Endothelial cell (in vitro differentiated cells): Measurements from ENCODE around the gene KCNQ1. TPM values are rescaled to one million over a fixed set of nuclear protein-coding genes. Genes with fewer than 3 reads are reported as not detected.

Experiments used
- DNase-seq: peaks from one replicate; pipeline ENCODE4 v3.0.0; 2021; ENCODE audit warnings: low spot score
- H3K27ac Mint-ChIP-seq: one replicate; pipeline ENCODE4 v1.8.0; 2021; ENCODE audit warnings: mixed read lengths, inconsistent platforms; ENCODE audit not compliant: unreplicated experiment
- H3K27me3 Mint-ChIP-seq: one replicate; pipeline ENCODE4 v1.8.0; 2021; ENCODE audit warnings: mild to moderate bottlenecking, moderate library complexity, mixed read lengths, inconsistent platforms; ENCODE audit not compliant: unreplicated experiment
- H3K36me3 Mint-ChIP-seq: one replicate; pipeline ENCODE4 v1.8.0; 2021; ENCODE audit warnings: mild to moderate bottlenecking, low read depth, mixed read lengths, inconsistent platforms; ENCODE audit not compliant: unreplicated experiment
- H3K4me1 Mint-ChIP-seq: one replicate; pipeline ENCODE4 v1.8.0; 2021; ENCODE audit warnings: mild to moderate bottlenecking, mixed read lengths, inconsistent platforms; ENCODE audit not compliant: unreplicated experiment
- H3K4me3 Mint-ChIP-seq: one replicate; pipeline ENCODE4 v1.8.0; 2021; ENCODE audit warnings: mild to moderate bottlenecking, mixed read lengths, inconsistent platforms; ENCODE audit not compliant: unreplicated experiment
- H3K9me3 Mint-ChIP-seq: one replicate; pipeline ENCODE4 v1.8.0; 2021; ENCODE audit warnings: mixed read lengths, inconsistent platforms; ENCODE audit not compliant: unreplicated experiment
- total RNA-seq: library from RNA; stranded (reverse); fragmentation: NEBNext Ultra II Directional; extraction: Animal tissue kit (Norgen Biotek cat#: 25700); gene quantifications from one replicate; pipeline ENCODE4 v1.2.1, GENCODE V29; 2021; ENCODE audit not compliant: unreplicated experiment
- TF ChIP-seq, protein P1 (sequence below): fragments of 200-600 bp; sonication (generic); IDR thresholded peaks from one replicate; pipeline ENCODE4 v1.5.0; 2021; ENCODE audit warnings: antibody characterized with exemption; ENCODE audit not compliant: unreplicated experiment

The KCNQ1 gene
- total RNA-seq, 1 donor from 2014 or later, result 35.3 TPM

- TF ChIP-seq, protein P1, sequence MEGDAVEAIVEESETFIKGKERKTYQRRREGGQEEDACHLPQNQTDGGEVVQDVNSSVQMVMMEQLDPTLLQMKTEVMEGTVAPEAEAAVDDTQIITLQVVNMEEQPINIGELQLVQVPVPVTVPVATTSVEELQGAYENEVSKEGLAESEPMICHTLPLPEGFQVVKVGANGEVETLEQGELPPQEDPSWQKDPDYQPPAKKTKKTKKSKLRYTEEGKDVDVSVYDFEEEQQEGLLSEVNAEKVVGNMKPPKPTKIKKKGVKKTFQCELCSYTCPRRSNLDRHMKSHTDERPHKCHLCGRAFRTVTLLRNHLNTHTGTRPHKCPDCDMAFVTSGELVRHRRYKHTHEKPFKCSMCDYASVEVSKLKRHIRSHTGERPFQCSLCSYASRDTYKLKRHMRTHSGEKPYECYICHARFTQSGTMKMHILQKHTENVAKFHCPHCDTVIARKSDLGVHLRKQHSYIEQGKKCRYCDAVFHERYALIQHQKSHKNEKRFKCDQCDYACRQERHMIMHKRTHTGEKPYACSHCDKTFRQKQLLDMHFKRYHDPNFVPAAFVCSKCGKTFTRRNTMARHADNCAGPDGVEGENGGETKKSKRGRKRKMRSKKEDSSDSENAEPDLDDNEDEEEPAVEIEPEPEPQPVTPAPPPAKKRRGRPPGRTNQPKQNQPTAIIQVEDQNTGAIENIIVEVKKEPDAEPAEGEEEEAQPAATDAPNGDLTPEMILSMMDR, result no peak
- Mint-ChIP-seq H3K36me3 (peaks cover 27% of the 10 kb centered on the region), H3K4me3 (peak overlapping the region; percentile 57), H3K27me3 (peaks cover 4% of the 10 kb centered on the region), H3K27ac (no peak overlapping the region), H3K9me3 (no peaks in the 10 kb centered on the region), H3K4me1 (no peaks in the 10 kb centered on the region)
- no peak for DNase-seq
Measured at GRCh38 chr11:2661173-2662023, 216.6 kb downstream of the KCNQ1 start.

DNA sequence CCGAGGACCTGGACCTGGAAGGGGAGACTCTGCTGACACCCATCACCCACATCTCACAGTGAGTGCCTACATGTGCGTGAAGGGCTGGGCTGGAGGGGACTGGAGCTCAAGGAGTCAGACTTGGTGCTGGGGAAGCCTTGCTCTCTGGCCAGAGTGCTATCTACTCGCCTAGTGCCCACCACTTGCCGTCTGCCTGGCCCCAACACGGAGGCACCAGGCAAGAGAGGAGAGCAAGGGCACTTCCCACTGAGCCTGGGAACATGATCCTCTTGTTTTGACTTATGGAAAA, 217.2 kb downstream of the KCNQ1 start:
- DNase-seq, result no peak
- Mint-ChIP-seq H3K4me3 (no peak overlapping the region), H3K9me3 (no peaks in the 10 kb centered on the region), H3K27me3 (peaks cover 4% of the 10 kb centered on the region), H3K36me3 (peaks cover 27% of the 10 kb centered on the region), H3K4me1 (no peaks in the 10 kb centered on the region), H3K27ac (no peak overlapping the region)
- TF ChIP-seq, protein P1, result no peak

GRCh38 chr11:2662430-2663299, 217.9 kb downstream of the KCNQ1 start:
- Mint-ChIP-seq H3K27ac (no peak overlapping the region), H3K36me3 (peaks cover 27% of the 10 kb centered on the region), H3K4me3 (no peak overlapping the region), H3K9me3 (no peaks in the 10 kb centered on the region), H3K27me3 (peaks cover 4% of the 10 kb centered on the region), H3K4me1 (no peaks in the 10 kb centered on the region)
- TF ChIP-seq, protein P1, result no peak
- no peak for DNase-seq

DNA sequence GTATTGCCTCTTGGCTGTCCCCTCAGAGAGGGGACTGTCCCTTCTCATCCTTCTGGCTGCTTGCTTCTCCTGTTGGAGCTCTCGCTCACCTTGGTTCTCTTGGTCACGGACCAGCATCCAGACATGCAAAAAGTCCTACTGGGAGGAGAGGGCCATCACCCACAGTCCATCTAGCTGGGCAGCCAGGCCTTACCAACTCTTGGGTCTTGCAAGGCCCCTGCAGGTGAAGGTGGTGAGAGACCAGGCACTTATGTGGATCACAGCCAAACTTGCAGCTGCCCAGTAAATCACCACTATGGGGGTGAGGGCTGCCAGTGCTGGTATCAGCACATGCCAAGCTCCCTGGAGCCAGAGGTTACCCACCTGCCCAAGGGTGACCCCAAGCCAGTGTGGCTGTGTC, 218.7 kb downstream of the KCNQ1 start:
- TF ChIP-seq, protein P1, result no peak
- H3K27me3 Mint-ChIP-seq, result peaks cover 6% of the 10 kb centered on the region
- H3K9me3 Mint-ChIP-seq, result no peaks in the 10 kb centered on the region
- DNase-seq, result no peak
- no peaks in the 10 kb centered on the region for H3K4me1 Mint-ChIP-seq
- H3K4me3 Mint-ChIP-seq, result no peak overlapping the region
- no peak overlapping the region for H3K27ac Mint-ChIP-seq
- H3K36me3 Mint-ChIP-seq, result peaks cover 30% of the 10 kb centered on the region

GRCh38 chr11:2663915-2664314, 219.1 kb downstream of the KCNQ1 start:
- TF ChIP-seq, protein P1, result no peak
- H3K36me3 Mint-ChIP-seq, result peaks cover 30% of the 10 kb centered on the region
- no peak overlapping the region for H3K27ac Mint-ChIP-seq
- DNase-seq, result no peak
- peaks cover 6% of the 10 kb centered on the region for H3K27me3 Mint-ChIP-seq
- no peaks in the 10 kb centered on the region for H3K9me3 Mint-ChIP-seq
- H3K4me3 Mint-ChIP-seq, result no peak overlapping the region
- H3K4me1 Mint-ChIP-seq, result no peaks in the 10 kb centered on the region
